Retinal pigment epithelial cell (primary cell): Measurements from ENCODE around the gene CSPG4.
"Not testable (repeated sequence)": the region's sequence is repeated elsewhere in the genome, so short reads cannot be mapped to it uniquely, and the experiment has no call there.

Experiments
- DNase-seq: peaks from one replicate; pipeline ENCODE4 v3.0.0-alpha.2; 2010; ENCODE audit warnings: low read depth
- H3K4me3 ChIP-seq: 2 replicates; pipeline ENCODE4 v1.5.1; 2011; ENCODE audit warnings: mild to moderate bottlenecking, low read length, control low read depth, moderate library complexity
- TF ChIP-seq, protein P1 (sequence below): conservative IDR thresholded peaks from 2 replicates; pipeline ENCODE4 v1.5.1; 2011; ENCODE audit warnings: low read depth, low read length, control low read depth, inconsistent platforms

CSPG4 gene

DNA sequence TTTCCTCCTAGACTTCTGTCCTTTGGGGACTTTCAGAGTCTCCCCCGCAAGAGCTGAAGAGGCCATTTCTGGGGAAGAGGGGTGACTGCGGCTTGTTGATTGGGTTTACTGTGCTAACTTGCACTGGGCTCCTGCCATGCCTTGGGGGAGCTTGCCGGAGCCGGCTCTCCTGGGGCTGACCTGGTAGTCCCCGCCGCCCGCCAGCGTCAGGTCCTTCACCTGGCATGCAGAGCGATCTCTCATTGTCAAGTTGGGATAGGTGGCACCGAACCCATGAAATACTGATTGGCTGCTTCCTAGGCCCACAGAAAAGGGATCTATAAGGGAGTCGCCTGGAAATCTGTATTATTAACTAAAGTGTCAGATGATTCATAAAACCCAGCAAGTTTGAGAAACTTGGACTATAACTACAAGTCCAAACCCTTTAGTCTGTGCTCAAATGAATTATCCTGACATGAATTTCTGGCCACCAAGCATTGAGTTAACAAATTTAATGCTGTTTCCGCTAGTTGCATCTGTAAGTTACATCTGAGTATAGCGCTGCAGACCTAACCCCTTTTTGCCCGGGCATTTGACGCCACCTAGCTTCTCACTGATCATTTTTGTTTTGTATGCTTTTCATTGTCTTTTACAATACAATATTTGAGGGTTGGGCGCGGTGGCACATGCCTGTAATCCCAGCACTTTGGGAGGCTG, 72.0 kb downstream of the CSPG4 start:
- no peak for DNase-seq
- H3K4me3 ChIP-seq: peak overlapping the region; percentile 86
- TF ChIP-seq, protein P1, sequence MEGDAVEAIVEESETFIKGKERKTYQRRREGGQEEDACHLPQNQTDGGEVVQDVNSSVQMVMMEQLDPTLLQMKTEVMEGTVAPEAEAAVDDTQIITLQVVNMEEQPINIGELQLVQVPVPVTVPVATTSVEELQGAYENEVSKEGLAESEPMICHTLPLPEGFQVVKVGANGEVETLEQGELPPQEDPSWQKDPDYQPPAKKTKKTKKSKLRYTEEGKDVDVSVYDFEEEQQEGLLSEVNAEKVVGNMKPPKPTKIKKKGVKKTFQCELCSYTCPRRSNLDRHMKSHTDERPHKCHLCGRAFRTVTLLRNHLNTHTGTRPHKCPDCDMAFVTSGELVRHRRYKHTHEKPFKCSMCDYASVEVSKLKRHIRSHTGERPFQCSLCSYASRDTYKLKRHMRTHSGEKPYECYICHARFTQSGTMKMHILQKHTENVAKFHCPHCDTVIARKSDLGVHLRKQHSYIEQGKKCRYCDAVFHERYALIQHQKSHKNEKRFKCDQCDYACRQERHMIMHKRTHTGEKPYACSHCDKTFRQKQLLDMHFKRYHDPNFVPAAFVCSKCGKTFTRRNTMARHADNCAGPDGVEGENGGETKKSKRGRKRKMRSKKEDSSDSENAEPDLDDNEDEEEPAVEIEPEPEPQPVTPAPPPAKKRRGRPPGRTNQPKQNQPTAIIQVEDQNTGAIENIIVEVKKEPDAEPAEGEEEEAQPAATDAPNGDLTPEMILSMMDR: peak; percentile 26

DNA sequence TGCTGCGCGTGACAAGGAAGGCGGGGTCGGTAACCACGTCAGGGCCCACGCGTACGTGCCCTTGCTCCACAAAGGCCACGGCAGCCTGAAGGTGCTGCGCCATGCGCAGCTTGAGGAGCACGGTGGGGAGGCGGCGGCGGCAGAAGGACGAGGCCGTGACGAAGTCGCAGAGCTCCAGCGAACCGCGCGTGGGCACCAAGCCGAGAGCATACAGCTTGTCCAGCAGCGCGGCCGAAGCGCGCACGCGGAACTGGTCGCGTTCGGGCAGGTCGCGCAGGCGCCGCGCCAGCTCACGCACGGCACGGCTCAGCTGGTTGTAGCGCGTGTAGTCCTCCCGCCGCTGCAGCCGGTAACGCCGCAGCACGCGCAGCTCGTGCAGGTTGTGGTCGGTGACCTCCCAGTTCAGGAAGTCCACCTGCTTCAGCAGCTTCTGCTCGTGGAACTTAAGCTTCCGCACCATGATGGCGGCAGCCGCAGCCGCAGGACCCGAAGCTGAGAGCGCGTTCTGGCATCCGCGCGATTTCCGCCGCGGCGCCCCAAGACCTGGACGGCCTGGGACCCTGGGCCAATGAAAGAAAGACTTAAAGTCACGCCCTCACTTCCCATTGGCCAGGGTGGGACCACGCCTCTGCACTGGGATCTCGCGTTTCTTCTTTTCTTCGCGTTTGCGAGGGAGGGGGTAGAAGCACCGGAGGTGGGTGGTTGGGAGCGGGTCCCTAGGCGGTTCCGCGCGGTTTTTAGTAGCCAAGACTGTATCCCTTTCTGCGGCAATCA, 72.8 kb downstream of the CSPG4 start, which contains the start of gene IMP3:
TSS of gene IMP3 (minus strand) at position 516 of the 774 bp plus-strand sequence. CDS start at position 460, 56 bp downstream.
- peak; percentile 91 for DNase-seq
- H3K4me3 ChIP-seq: peak within 1 kb of the TSS; percentile 86
- TF ChIP-seq, protein P1: no peak

DNA sequence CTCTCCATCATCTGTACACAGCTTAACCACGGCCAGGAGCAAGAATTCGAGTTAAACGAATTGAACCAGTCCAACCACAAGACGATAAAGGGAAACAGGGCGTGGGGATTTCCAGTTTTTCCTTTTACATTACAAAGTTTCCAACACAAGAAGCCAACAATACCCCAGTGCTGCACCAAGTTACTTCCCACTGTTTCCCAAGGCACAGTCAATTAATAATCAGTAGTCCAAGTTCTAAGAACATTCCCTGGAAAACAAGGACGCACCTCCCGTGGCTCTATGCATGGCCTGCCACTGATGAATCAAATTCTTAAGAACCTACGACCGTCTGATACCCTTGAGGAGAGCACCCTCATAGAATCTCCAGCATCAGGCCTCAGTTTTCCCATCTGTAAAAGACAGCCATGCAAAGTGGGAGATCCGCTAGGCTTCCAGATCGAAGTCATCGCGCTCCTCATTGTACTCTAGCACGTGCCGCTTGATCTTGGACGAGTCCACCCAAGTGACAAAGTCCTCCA, 73.4 kb downstream of the CSPG4 start:
- H3K4me3 ChIP-seq: peak overlapping the region; percentile 86
- no peak for DNase-seq
- TF ChIP-seq, protein P1: no peak

DNA sequence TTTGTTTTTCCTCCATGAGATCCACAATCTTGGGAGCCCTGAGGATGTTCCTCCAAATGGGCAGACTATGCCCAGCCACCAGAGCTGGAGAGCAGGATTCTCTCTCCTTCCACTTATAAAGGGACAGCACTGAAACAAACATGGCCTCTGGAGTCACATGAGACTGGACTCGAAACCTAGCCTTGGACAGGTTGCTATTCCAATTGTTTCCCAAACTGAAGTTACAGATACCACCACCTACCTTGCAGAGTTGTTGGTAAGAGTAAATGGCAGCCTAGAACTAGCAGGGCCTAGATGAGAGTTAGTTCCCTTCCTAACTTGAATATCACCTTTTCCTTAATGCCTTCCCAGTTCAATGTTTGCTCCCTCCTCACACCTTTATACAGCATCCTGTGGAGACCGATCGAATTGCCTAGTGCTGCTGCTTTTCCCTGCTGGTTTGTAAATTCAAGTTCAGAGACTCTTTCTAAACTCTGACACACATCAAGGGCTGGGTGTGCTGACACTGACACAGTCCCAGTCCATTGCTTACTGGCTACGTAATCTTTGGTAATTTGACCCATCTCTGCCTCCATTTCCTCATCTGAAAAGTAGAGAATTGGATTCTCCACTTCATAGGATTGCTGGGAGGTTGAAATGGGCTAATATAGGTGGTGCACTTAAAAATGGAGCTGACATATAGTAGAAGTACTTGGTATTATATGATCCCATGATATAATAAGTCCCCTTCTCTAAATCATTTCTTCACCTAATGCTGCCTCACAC, 75.2 kb downstream of the CSPG4 start:
- no peak for DNase-seq
- H3K4me3 ChIP-seq: no peak overlapping the region
- TF ChIP-seq, protein P1: no peak

DNA sequence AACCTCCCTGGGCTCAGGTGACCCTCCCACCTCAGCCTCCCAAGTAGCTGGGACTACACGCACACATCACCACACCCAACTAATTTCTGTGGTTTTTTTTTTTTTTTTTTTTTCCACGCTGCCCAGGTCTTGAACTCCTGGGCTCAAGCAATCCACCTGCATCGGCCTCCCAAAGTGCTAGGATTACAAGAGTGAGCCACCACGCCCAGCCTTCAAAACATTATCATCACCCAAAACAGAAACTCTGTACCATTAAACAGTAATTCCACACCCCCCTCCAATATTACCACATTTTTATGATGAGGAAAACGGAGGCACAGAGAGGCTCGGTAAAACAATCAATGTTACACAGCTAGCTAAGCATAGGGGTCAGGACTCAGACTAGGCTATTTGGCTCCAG, 76.6 kb downstream of the CSPG4 start:
- H3K4me3 ChIP-seq: no peak overlapping the region
- DNase-seq: no peak
- TF ChIP-seq, protein P1: no peak

DNA sequence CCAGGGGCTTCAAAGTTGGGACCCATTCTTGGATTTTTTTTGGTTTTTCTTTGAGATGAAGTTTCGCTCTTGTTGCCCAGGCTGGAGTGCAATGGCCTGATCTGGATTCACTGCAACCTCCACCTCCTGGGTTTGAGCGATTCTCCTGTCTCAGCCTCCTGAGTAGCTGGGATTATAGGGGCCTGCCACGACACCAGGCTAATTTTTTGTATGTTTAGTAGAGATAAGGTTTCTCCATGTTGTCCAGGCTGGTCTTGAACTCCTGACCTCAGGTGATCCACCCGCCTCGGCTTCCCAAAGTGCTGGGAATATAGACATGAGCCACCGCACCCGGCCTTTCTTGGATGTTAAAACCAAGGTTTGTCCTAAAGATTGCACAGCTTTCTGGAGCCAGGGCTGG, 78.7 kb downstream of the CSPG4 start:
- DNase-seq: not testable (repeated sequence)

DNA sequence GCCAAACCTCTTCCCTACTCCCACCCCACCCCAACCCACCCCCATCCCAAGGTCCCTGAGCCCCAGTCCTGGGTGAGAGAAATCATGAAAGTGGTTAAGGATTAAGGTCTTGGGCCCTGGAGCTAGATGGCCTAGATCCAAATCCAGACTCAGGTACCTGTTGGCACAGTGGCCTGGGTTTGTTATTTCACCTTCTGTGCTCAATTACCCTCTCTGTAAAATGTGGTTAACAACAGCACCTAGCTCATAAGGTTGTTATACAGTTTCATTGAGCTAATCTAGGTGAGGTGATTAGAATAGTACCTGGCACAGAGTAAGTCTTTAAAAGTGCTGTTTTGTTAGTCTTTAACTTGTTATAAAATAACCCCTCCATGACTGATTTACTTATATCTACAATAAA, 80.7 kb downstream of the CSPG4 start:
- TF ChIP-seq, protein P1: no peak
- no peak overlapping the region for H3K4me3 ChIP-seq
- DNase-seq: no peak

More for the DNA sequence above, 78.7 kb downstream of the CSPG4 start:
- H3K4me3 ChIP-seq: not testable (repeated sequence)
